SK-N-DZ (cell line): ENCODE measurements around the gene STXBP6.
"Not testable (repeated sequence)": the region's sequence is repeated elsewhere in the genome, so short reads cannot be mapped to it uniquely, and the experiment has no call there.

ENCODE experiments used
- DNase-seq: peaks from one replicate; pipeline ENCODE4 v3.0.0-alpha.2; 2015; ENCODE audit warnings: low spot score

STXBP6 gene

DNA sequence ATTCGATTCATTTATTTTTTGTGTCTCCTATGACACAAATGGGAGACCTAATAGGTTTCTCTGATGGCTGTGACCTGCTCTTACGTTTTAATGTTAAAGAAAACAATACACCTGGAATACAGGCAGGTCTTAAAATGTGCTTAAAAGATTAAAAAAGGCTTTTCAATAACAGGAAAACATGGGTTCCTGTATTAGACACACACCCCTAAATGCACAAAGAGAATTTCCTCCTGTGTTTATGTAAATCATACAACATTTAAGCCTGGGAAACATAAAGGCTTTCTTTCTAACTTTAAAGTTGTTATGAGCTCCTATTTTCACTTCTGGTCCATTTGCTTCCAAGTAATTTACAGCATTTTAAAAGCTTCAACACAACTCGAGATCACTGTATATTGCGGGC lies 191.3 kb downstream of the STXBP6 start:
- no peak for DNase-seq

DNA sequence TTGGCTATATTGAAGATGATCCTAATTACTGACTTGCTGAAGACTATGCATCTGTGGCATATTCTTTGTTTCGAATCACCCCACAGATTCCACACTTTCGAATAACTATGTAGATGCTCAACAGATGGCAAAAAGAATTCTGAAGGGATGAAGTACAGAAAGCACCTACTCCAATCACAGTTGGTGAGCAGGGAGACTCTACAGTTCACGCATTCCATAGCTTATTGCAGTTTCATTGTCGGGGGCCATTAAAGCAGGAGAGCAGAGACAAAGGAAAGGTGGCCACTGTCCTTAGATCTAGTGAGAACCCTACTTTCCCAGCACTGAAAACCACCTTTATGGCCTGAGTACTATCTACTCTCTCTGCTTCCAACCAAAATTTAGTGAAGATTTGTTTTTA lies 191.9 kb downstream of the STXBP6 start:
- no peak for DNase-seq

DNA sequence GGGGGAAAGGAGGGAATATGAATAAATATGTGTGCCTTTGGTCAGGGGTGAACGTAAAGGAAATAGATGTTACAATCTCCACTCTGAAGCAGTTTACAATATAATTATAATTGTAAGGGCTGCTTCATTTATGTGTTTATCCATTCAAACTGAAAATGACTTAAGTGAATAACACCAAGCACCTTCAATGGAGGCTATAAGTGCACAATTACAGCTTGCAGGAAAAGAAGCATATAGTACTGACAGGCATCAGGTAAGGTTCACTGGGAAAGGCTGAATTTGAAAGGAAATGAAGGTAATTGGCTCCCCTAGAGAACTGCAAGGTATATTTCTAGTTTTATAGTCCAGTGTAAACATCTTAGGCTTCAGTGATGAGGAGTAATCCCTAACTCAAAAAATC lies 192.7 kb downstream of the STXBP6 start:
- no peak for DNase-seq

DNA sequence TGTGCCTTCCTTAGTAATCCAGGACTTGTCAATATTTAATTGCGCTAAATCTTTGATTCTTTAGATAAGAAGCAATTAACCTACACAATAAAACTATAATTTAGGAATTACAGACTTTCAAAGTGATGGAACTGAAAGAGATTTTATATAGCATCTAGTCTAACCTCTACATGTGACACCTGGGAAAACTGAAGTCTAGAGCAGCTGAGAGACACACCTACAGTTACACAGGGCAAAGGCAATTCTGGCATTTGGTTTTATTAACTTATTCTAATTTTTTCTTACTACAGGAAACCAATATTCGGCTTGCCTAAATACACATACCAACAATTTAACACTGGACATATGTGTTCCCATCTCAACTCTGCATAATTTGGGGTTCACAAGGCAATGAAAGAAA lies 196.5 kb downstream of the STXBP6 start:
- DNase-seq = no peak

DNA sequence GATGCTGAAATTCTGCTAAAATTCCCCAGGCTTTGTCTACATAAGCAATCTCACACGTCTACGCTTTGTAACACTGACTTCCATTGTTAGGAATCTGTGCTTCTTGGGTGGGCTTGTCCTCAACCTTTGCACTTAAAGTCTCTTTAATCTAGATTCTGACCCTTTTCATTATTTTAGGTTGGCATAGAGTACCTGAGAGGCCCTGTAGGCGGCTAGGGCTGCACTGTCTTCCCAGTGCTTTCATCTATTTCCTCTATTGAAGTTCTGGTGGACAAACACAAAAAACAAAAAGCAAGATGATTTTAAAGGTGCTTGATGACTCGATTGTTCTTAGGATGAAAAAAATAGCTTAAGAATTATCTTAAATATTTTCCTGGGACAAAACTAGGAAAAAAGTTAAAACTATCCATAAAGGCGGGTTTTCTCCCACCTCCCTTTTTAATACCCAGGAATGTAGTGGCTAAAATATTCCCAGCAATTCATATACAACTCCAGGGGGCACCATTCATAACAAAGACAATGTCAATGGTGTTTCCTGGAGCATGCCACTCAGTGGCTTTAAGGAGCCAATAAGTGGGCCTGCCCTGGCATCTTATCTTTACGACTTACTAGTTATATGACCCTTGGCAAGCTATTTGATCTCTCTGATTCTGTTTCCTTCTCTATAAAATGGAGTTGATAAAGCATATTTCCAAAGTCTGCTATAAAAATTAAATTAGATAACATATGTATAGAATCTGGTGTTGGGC lies 197.5 kb downstream of the STXBP6 start:
- DNase-seq = no peak

DNA sequence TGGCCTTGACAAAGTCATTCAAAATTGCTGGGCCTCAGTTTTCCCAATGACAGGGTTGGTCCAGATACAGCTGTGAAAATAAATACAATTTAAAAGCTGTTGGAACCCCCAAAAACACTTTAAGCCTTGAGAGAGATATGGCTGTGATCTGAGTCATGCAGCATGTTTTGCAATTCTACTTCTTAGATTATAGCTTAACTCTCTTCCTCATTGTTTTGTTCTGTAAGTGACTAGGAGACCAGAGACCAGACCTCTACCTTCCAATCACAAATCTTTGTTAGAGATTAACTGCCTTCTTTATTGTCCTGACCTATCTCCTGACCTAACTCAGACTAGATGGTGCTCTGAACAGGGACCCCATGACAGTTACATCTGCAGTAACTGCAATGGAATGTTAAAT lies 198.1 kb downstream of the STXBP6 start:
- no peak for DNase-seq

DNA sequence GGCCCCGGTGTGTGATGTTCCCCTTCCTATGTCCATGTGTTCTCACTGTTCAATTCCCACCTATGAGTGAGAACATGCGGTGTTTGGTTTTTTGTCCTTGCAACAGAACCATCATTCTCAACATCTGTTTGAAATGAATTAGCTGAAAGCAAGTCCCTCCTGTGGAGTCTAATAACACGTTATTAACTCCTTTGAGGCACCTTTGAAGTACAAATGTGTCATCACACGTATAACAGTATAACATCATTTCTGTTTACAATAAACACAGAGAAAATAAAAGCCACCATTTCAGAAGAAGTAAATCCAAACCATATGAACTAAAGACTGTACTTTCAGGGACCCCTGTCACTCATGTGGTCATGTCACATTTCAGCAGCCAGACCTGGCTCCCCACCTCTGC lies 198.5 kb downstream of the STXBP6 start:
- DNase-seq = no peak

DNA sequence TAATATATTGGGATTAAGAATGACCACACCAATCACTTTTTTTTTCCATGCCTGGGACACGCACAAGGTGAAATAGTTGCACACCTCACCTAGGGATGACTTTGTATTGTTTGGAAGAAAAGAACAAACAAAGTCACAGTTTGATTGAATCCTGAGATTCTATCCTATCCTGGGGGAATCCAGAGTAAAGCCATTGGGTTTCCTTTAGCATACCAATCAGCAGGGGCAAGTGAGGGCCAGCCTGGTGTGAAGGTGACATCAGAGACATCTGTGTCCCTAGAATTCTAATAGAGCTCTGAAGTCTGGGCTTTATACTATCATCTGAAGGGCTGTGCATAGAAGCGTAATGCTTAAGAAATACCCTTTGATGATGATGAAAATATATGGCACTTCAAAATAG lies 199.9 kb downstream of the STXBP6 start:
- no peak for DNase-seq

DNA sequence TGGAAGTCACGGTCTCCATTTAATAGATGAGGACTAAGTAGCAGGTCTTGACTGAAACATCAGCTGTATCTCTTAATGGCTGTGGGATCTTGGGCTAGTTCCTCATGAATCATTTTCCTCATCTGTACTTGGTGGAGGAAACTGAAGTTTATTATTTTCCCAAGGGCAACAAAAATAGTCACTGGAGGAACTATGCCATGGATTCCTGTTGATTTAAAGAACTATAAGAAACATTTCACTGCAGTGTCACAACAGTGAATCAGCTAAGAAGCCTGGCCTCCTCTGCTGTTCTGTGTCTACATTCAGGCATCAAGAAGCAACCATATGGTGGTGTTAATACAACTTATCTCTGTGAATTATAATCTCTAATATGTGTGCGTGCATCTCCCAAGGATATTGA lies 200.5 kb downstream of the STXBP6 start:
- no peak for DNase-seq

DNA sequence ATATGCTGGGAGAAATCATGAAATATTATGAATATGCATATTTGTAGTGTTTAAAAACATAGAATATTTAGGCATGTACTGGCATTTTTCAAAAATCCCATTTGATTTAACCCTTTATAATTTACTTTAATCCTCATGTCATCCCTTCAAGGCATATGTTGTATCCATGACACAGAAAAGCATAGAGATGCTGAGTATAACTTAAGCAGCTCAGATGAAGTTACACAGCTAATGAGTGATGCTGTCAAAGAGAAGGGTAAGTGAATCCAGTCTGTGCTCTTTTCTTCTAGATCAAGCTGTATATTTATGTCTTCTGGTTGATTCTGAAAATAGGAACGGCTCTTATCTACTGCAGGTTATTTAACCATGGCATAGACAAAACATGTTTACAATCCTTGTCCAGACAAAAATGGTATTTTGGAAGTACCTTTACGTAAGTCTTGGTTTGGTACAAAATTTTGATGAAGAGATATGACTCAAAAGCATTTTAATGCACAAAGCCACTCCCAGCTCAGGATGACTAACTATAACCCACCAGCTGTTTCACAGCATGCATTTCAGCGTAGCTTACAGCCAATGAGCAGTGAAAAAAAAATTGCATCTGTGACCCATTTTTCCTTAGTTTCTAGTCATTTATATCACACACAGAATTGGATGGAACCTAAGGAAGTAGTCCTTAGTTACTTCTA lies 201.7 kb downstream of the STXBP6 start:
- no peak for DNase-seq

DNA sequence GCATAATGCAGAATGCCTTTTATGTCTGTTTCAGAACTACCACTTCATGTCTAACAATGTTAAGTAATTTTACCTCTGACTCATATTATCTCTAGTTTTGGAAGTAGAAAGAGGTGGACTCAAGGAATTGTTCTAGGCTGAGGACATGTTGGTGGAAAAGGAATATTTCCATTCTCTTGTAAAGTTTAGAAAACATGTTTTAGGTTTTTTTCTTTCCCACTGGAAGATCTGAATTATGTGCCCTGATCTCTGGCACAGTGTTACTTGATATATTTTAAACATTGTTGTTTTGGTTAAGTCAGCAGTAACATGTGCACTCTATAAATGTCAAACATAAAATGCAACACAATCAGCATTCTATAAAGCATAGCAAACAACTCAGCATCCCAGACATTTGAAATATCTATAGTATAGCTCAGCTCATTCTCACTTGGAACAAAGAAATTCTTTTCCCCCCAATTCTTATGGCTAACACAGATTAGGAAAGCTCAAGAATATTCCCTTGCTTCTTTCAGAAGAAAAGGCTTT lies 202.3 kb downstream of the STXBP6 start:
- no peak for DNase-seq

DNA sequence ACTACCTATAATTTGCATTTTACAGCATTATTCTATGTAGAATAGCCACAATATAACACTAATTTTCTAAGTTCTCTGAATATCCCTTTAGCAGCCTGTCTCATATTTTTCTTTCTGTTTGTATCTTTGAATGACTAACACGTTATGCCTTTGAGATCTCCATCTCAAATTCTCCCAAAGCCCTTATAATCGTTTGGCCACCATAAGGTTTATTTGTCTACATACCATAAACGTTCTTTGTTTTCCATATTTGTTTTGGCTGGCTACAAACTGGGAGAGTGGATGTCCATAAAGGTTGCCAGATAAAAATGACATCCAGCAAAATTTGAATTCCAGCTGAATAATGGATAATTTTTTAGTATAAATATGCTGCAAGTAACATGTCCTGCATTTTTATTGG lies 203.7 kb downstream of the STXBP6 start:
- no peak for DNase-seq

DNA sequence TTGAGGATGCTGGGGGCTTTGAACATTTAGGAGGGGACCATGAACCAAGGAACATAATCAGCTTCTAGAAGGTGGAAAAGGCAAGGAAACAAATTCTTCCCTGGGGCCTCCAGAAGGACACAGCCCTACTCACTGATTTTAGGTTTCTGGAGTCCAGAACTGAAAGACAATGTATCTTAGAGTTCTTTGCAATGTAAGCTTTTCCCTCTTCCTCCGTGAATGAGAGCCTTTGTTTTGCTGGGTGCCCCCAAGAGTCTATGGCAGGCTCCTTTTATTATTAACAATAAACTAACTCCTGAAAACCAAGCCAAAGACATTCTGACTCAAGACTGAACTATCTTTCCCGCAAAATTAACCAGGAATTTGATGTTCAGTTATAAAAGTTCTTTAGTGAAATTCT lies 204.1 kb downstream of the STXBP6 start:
- no peak for DNase-seq

DNA sequence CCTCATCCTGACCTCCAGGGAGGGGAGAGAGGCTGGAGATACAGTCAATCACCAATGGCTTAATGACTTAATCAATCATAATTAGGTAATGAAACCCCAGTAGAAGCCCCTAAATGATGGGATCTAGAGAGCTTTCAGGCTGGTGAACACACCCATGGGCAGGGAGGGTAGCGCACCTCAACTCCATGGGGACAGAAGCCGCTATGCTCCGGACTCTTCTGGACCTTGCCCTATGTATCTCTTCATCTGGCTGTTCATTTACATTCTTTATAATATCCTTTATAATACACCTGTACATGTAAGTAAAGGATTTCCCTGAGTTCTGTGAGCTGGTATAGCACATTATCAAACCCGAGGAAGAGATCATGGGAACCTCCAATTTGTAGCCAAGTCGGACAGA lies 205.9 kb downstream of the STXBP6 start:
- no peak for DNase-seq

DNA sequence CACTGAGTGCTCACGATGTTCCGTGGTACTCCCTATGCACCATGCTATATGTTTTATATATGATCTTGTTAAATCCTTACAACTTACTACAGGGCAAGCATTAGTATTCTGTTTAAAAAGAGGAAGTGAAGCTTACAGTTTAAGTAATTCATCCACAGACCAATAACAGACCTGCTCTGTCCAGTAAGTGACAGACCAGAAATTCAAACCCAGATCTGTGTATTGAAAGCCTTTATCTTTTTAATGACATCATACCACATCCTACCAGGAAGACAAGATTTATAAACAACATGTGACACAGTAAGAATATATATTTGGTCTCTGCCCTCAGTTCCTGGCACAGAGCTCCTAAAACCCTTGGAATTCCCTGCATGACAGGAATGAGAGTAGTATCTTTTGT lies 206.5 kb downstream of the STXBP6 start:
- no peak for DNase-seq

DNA sequence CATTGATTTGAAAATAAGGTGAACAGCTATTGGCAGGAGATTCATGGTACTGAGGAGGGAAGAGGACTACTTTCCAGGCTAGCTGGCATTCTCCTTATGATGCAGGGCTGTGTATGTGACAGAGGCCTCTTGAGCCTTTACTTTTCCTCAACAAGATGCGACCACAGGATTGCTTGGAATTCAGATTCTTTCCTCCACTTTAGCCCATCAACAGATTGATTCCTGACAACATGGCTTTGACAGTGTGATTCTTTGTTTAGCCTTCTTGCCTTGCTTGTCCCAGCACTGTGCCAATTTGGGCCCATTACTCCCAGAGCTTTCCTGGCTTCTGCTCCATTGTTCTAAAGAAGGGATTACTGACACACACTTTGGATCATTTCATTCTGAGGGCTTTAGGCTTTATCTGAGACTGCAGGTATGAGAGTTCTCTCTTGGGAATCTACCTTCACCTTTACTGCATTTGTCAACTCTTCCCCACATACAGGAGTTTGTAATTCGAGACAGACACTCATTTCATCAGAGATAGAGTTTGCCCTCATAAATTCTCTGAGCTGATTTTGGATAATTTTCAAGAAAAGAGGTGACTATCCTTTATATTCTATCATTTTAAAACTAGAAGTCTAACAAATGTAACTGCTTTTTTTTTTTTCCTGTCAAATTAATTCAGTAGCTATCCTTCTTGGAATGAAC lies 209.6 kb downstream of the STXBP6 start:
- DNase-seq = no peak

DNA sequence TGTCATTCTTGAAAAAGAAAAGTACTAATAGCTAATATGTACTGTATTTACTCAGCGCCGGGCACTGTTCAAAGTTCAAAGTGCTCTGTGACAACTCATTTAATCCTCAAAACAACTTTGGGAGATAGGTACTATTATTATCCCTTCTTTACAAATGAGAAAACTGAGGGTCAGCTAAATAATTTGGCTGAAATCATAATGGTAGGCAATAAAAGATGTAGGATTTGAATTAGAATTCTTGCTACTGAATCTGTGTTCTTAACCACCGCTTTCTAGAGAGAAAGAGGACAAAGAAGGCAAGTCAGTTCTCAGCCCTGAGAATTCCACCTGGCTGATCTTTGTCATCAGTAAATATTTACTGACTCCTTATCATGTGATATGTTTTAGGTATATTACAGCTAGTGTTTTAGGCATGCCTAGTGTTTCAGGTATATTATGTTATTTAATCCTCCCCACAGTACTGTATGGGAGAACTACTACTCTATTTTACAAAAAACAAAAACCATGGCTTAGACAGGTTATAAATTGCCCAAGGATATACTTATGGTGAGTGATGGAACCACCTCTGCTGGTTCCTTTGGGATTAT lies 210.2 kb downstream of the STXBP6 start:
- no peak for DNase-seq

DNA sequence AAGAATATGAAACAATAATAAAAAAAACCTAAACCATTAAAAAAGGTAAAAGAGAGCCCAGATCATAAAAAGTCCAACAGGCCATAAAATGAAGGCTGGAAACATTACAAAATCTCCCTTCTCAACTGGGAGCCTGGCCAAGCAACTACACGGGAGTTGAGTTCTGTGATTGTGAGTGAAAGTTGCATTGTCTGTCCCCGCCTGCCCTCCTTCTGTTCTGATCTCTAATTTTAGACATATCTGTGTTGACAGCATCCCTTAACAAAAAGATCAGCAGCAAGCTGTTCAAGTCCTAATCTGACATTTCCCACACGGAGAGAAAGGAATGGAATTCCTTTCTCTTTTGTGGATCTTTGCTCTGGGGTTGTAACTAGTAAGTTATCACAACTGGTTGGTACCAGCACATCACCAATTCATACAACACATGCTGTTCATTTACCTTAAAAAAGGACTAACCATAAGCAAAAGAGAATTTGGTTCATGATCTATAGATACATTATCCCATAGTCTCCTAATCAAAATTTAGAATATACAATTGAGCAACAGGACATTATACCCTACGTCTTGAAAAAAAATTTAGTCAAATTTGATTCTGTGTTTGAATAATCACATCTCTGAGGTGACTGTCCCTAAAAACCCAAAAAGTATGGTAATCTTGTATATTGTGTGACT lies 210.9 kb downstream of the STXBP6 start:
- no peak for DNase-seq

DNA sequence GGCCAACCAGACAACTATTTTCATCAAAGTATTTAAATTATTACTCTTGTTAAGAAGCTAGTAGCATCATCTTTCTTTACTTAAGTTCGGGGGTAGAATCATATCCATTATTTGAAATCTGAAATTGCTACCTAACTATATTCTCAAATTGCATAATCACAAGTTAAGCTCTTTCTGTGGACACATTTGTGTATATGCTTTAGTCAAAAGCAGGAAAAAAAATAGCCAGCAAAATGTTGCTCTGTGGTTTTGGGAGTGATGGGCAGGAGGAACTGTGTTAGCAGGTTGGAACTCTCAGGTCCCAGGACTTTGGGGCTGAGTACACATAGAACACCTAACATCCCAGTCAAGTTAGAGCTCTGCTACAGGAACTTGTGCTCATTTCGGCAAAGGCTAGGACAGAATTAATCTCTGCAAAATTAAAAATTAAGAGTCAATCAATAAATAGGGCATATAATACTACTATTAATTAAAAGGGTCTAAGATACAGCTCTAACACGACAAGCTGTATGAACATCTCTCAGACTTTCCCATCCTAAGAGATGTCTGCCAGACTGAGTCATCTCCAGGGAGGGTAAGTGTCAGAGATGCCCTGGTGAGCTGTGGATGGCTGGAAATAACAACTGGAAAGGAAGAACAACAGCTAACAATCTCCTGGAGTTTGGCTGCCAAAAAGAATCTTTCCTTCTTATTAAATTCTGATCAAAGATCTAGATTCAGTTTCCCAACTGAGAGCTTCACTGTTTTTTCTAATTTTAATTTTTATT lies 212.5 kb downstream of the STXBP6 start:
- DNase-seq = no peak

DNA sequence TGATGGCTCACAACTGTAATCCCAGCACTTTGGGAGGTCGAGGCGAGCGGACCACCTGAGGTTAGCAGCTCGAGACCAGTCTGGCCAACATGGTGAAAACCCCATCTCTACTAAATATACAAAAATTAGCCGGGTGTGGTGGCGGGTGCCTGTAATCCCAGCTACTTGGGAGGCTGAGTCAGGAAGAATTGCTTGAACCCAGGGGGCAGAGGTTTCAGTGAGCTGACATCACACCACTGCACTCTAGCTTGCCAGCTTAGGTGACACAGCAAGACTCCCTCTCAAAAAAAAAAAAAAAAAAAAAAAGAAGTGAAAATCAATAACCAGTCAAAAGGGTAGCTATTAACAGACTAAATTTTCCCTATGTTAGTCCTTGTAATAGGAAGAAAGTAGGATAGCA lies 213.6 kb downstream of the STXBP6 start:
- not testable (repeated sequence) for DNase-seq

DNA sequence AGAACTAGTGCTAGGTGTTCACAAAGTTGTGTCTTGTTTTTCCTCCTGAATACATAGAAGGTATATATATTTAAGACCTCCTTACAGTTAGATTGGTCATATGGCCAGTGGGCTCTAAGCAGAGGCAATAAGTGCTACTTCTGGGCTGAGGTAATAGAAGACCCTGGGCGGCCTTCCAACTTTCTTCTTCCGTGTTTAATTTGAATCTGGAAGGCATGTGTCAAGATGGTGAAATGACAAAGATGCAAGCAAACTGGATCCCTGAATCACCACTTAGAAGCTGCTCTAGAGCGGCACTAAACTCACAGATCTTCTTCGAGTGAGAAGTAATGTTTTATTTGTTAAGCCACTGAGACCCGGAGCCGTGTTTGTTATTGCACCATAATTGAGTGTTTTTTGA lies 215.0 kb downstream of the STXBP6 start:
- no peak for DNase-seq
